Osteoblast (primary cell): ENCODE results near the gene XYLT1. TPM values are rescaled to one million over a fixed set of nuclear protein-coding genes. Genes with fewer than 3 reads are reported as not detected.

ENCODE experiments used
- DNase-seq: peaks from one replicate; pipeline ENCODE4 v3.0.0; 2011; ENCODE audit warnings: low spot score, mixed read lengths; ENCODE audit not compliant: insufficient read length; ENCODE audit errors: missing footprints
- H2AFZ ChIP-seq: 2 replicates; pipeline ENCODE4 v1.6.0; 2011; ENCODE audit warnings: mild to moderate bottlenecking, low read length
- H3K27ac ChIP-seq: 2 replicates; pipeline ENCODE4 v1.5.1; 2011; ENCODE audit warnings: mild to moderate bottlenecking, low read depth, low read length, moderate library complexity
- H3K27me3 ChIP-seq: 2 replicates; pipeline ENCODE4 v1.6.0; 2012; ENCODE audit warnings: mild to moderate bottlenecking, control low read depth, inconsistent platforms, low read length, moderate library complexity; ENCODE audit not compliant: insufficient read depth
- H3K36me3 ChIP-seq: 2 replicates; pipeline ENCODE4 v1.5.1; 2011; ENCODE audit warnings: mild to moderate bottlenecking, low read length, control low read depth, moderate library complexity; ENCODE audit not compliant: insufficient read depth
- H3K4me1 ChIP-seq: 2 replicates; pipeline ENCODE4 v1.5.1; 2011; ENCODE audit warnings: mild to moderate bottlenecking, low read length, control low read depth, moderate library complexity; ENCODE audit not compliant: insufficient read depth
- H3K4me2 ChIP-seq: 2 replicates; pipeline ENCODE4 v1.6.0; 2011; ENCODE audit warnings: mild to moderate bottlenecking, low read length; ENCODE audit not compliant: insufficient read depth
- H3K4me3 ChIP-seq: fragments of 200-600 bp; sonication (generic); 3 replicates; pipeline ENCODE4 v1.5.1; 2012; ENCODE audit warnings: mild to moderate bottlenecking, low read length, inconsistent platforms; ENCODE audit not compliant: insufficient read depth
- H3K79me2 ChIP-seq: 2 replicates; pipeline ENCODE4 v1.6.0; 2012; ENCODE audit warnings: mild to moderate bottlenecking, low read length, control low read depth, inconsistent platforms; ENCODE audit not compliant: insufficient read depth
- H3K9me3 ChIP-seq: 2 replicates; pipeline ENCODE4 v1.5.1; 2011; ENCODE audit warnings: low read depth, low read length, control low read depth
- H4K20me1 ChIP-seq: 2 replicates; pipeline ENCODE4 v1.6.0; 2012; ENCODE audit warnings: mild to moderate bottlenecking, low read length, control low read depth; ENCODE audit not compliant: insufficient read depth
- total RNA-seq: library from RNA; depleted of rRNA; stranded (reverse); fragments of >200 nt; gene quantifications from 2 replicates; pipeline ENCODE4 v1.2.3, GENCODE V29; 2012
- TF ChIP-seq, protein P1 (sequence below): IDR thresholded peaks from 2 replicates; pipeline ENCODE4 v1.5.1; 2011; ENCODE audit warnings: mild to moderate bottlenecking, low read depth, low read length, moderate library complexity; ENCODE audit errors: extremely low read depth

XYLT1 gene
- total RNA-seq, 1 donor: 43.4 TPM

DNA sequence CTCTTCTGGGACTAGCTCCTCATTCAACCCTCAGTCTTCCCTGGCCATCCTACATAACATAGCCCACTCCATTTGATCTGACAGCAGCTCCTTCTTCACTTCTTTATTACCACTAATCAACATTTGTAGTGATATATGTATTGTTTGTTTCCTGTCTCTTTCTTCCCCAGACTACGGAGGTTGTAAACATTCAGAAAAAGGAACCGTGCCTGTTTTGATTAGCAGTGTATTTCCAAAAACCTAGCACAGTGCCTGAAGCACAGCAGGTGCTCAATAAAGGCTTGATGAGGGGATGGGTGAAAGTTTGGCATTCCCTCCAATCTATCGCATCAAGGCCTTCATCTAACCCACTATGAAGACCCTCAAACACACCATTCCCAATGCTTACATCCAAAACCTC, 150.8 kb downstream of the XYLT1 start:
- no peak overlapping the region for H3K4me3 ChIP-seq
- H2AFZ ChIP-seq: no peak overlapping the region
- DNase-seq: no peak
- H4K20me1 ChIP-seq: peaks cover 39% of the 10 kb centered on the region
- peaks cover 14% of the 10 kb centered on the region for H3K4me1 ChIP-seq
- H3K4me2 ChIP-seq: no peak overlapping the region
- no peaks in the 10 kb centered on the region for H3K9me3 ChIP-seq
- H3K36me3 ChIP-seq: no peaks in the 10 kb centered on the region
- TF ChIP-seq, protein P1, sequence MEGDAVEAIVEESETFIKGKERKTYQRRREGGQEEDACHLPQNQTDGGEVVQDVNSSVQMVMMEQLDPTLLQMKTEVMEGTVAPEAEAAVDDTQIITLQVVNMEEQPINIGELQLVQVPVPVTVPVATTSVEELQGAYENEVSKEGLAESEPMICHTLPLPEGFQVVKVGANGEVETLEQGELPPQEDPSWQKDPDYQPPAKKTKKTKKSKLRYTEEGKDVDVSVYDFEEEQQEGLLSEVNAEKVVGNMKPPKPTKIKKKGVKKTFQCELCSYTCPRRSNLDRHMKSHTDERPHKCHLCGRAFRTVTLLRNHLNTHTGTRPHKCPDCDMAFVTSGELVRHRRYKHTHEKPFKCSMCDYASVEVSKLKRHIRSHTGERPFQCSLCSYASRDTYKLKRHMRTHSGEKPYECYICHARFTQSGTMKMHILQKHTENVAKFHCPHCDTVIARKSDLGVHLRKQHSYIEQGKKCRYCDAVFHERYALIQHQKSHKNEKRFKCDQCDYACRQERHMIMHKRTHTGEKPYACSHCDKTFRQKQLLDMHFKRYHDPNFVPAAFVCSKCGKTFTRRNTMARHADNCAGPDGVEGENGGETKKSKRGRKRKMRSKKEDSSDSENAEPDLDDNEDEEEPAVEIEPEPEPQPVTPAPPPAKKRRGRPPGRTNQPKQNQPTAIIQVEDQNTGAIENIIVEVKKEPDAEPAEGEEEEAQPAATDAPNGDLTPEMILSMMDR: no peak
- H3K79me2 ChIP-seq: peaks cover 20% of the 10 kb centered on the region
- no peaks in the 10 kb centered on the region for H3K27me3 ChIP-seq
- H3K27ac ChIP-seq: no peak overlapping the region

GRCh38 chr16:17318238-17318637, 152.5 kb downstream of the XYLT1 start:
- no peak overlapping the region for H2AFZ ChIP-seq
- no peaks in the 10 kb centered on the region for H3K36me3 ChIP-seq
- H3K27ac ChIP-seq: peak overlapping the region; percentile 21
- H4K20me1 ChIP-seq: peaks cover 51% of the 10 kb centered on the region
- no peak overlapping the region for H3K4me3 ChIP-seq
- no peak overlapping the region for H3K4me2 ChIP-seq
- no peaks in the 10 kb centered on the region for H3K27me3 ChIP-seq
- no peaks in the 10 kb centered on the region for H3K9me3 ChIP-seq
- peaks cover 24% of the 10 kb centered on the region for H3K79me2 ChIP-seq
- peak; percentile 84 for DNase-seq
- H3K4me1 ChIP-seq: peaks cover 18% of the 10 kb centered on the region
- TF ChIP-seq, protein P1: no peak

GRCh38 chr16:17316005-17316404, 154.8 kb downstream of the XYLT1 start:
- TF ChIP-seq, protein P1: no peak
- Histone ChIP-seq H3K4me1 (peaks cover 18% of the 10 kb centered on the region), H3K4me2 (no peak overlapping the region), H2AFZ (no peak overlapping the region), H3K27me3 (no peaks in the 10 kb centered on the region), H3K79me2 (peaks cover 20% of the 10 kb centered on the region), H3K9me3 (no peaks in the 10 kb centered on the region), H3K4me3 (no peak overlapping the region), H3K36me3 (no peaks in the 10 kb centered on the region), H4K20me1 (peaks cover 53% of the 10 kb centered on the region), H3K27ac (no peak overlapping the region)
- DNase-seq: no peak

GRCh38 chr16:17313793-17314547, 156.8 kb downstream of the XYLT1 start:
- Histone ChIP-seq H3K27ac (no peak overlapping the region), H4K20me1 (peaks cover 59% of the 10 kb centered on the region), H3K79me2 (peaks cover 14% of the 10 kb centered on the region), H3K27me3 (no peaks in the 10 kb centered on the region), H2AFZ (no peak overlapping the region), H3K4me3 (no peak overlapping the region), H3K9me3 (no peaks in the 10 kb centered on the region), H3K4me1 (peaks cover 15% of the 10 kb centered on the region), H3K36me3 (no peaks in the 10 kb centered on the region), H3K4me2 (no peak overlapping the region)
- DNase-seq: no peak
- TF ChIP-seq, protein P1: no peak
